ENCODE data around the gene CAMKK1. TPM values are rescaled to one million over a fixed set of nuclear protein-coding genes. Genes with fewer than 3 reads are reported as not detected.

The CAMKK1 gene
- total and polyA plus RNA-seq, 9 of the 15 experiments (the other 6 are each of a cell fraction or from before 2014, with no cell fraction given), result 0.34 to 7.5 (median 4.9) TPM

DNA sequence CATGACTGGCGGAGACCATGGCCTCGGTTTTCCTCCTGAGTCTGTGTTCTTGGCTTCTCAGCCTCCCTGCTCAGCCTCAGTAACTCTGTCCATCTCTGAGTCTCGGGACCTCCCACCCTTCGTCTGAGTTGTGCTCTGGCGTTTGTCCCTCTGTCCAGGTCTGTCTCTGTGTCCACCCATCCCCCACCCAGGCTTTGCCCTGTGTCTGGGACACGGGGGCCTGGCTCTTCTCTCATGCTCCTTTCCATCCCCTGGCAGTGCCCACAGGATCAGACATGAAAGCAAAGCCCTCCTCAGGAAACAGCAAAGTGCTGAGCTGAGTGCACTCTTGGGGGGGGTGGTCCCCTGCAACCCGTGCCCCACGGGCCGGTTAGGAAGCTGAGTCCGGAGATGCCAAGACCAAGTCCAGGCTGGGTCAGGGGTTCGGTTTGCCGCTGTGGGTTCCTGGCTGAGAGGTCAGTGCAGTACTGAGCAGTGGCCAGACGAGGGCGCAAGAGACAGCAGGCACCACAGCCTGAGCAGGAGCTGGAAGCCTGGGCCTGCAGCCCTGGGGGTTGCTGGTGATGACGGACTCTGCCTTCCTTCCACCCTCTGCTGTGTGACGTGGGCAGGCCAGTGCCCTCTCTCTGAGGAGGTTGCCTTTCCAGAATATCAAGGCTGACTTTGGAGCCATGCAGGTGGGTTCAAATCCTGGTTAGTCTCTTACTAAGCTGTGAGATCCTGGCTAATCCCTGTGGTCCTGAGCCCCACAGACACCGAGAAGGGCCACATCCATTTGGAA lies 20.9 kb upstream of the CAMKK1 start (continued):
- 0 out of 4 replicates have a peak, but pooled peaks of 1 of the 2 experiments have one; percentile 45 for TF ChIP-seq MAZ (CRISPR knock-in tag; conservative IDR thresholded peaks at IDR 0.05 in 1 of 2, IDR thresholded peaks at IDR 0.05 in 1 of 2)
- peak; percentile 77 for TF ChIP-seq ZFX (CRISPR knock-in tag; IDR thresholded peaks at IDR 0.05)
- peak; percentile 87 for TF ChIP-seq SMC3 (conservative IDR thresholded peaks at IDR 0.05; ENCODE audit: insufficient read depth, low read depth, low read length)
- peak; percentile 94 for TF ChIP-seq ZNF121 (CRISPR knock-in tag; conservative IDR thresholded peaks at IDR 0.05)
- no peak for TF ChIP-seq FOXM1 (IDR thresholded peaks at IDR 0.05; ENCODE audit: low read depth)
- TF ChIP-seq FOXM1 (CRISPR knock-in tag; IDR thresholded peaks at IDR 0.05; ENCODE audit: low read depth), result no peak
- TF ChIP-seq, protein P1, sequence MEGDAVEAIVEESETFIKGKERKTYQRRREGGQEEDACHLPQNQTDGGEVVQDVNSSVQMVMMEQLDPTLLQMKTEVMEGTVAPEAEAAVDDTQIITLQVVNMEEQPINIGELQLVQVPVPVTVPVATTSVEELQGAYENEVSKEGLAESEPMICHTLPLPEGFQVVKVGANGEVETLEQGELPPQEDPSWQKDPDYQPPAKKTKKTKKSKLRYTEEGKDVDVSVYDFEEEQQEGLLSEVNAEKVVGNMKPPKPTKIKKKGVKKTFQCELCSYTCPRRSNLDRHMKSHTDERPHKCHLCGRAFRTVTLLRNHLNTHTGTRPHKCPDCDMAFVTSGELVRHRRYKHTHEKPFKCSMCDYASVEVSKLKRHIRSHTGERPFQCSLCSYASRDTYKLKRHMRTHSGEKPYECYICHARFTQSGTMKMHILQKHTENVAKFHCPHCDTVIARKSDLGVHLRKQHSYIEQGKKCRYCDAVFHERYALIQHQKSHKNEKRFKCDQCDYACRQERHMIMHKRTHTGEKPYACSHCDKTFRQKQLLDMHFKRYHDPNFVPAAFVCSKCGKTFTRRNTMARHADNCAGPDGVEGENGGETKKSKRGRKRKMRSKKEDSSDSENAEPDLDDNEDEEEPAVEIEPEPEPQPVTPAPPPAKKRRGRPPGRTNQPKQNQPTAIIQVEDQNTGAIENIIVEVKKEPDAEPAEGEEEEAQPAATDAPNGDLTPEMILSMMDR (IDR thresholded peaks at IDR 0.05 in 2 of 3, conservative IDR thresholded peaks at IDR 0.05 in 1 of 3; ENCODE audit: insufficient read depth in 2 of 3, low read depth in 1 of 3, low read length in 3 of 3), result peak; percentile 84 to 92 (median 87)
- 0 out of 2 replicates have a peak, but pooled peaks have one; percentile 55 for TF ChIP-seq CBFB (CRISPR knock-in tag; IDR thresholded peaks at IDR 0.05)
- TF ChIP-seq RFX5 (IDR thresholded peaks at IDR 0.05; ENCODE audit: low read depth, low read length), result no peak
- TF ChIP-seq, protein P2, sequence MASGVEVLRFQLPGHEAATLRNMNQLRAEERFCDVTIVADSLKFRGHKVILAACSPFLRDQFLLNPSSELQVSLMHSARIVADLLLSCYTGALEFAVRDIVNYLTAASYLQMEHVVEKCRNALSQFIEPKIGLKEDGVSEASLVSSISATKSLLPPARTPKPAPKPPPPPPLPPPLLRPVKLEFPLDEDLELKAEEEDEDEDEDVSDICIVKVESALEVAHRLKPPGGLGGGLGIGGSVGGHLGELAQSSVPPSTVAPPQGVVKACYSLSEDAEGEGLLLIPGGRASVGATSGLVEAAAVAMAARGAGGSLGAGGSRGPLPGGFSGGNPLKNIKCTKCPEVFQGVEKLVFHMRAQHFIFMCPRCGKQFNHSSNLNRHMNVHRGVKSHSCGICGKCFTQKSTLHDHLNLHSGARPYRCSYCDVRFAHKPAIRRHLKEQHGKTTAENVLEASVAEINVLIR (CRISPR knock-in tag; IDR thresholded peaks at IDR 0.05), result no peak
- TF ChIP-seq, protein P3, sequence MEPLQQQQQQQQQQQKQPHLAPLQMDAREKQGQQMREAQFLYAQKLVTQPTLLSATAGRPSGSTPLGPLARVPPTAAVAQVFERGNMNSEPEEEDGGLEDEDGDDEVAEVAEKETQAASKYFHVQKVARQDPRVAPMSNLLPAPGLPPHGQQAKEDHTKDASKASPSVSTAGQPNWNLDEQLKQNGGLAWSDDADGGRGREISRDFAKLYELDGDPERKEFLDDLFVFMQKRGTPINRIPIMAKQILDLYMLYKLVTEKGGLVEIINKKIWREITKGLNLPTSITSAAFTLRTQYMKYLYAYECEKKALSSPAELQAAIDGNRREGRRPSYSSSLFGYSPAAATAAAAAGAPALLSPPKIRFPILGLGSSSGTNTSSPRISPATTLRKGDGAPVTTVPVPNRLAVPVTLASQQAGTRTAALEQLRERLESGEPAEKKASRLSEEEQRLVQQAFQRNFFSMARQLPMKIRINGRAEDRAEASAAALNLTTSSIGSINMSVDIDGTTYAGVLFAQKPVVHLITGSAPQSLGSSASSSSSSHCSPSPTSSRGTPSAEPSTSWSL (CRISPR knock-in tag; IDR thresholded peaks at IDR 0.05; ENCODE audit: borderline replicate concordance), result no peak
- no peak for TF ChIP-seq HLTF (IDR thresholded peaks at IDR 0.05)
- TF ChIP-seq PHTF2 (CRISPR knock-in tag; IDR thresholded peaks at IDR 0.05), result no peak
- peak; percentile 48; the same call in 1 of the 2 replicates for TF ChIP-seq JUND (IDR thresholded peaks at IDR 0.05; ENCODE audit: borderline replicate concordance, low read depth, low read length)
- no peak; the same call in 2 of the 3 replicates for TF ChIP-seq JUND (tag; IDR thresholded peaks at IDR 0.05; ENCODE audit: borderline replicate concordance, low read depth, low read length)
- 0 out of 4 replicates have a peak, but pooled peaks of 1 of the 2 experiments have one; percentile 19 for TF ChIP-seq TBL1XR1 (IDR thresholded peaks at IDR 0.05; ENCODE audit: low read length in 2 of 2)
- 0 out of 2 replicates have a peak, but pooled peaks have one; percentile 58 for TF ChIP-seq XRCC5 (IDR thresholded peaks at IDR 0.05; ENCODE audit: low read depth, low read length)
